ENCODE results near the gene TMEM38A.

The TMEM38A gene, protein sequence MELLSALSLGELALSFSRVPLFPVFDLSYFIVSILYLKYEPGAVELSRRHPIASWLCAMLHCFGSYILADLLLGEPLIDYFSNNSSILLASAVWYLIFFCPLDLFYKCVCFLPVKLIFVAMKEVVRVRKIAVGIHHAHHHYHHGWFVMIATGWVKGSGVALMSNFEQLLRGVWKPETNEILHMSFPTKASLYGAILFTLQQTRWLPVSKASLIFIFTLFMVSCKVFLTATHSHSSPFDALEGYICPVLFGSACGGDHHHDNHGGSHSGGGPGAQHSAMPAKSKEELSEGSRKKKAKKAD

DNA sequence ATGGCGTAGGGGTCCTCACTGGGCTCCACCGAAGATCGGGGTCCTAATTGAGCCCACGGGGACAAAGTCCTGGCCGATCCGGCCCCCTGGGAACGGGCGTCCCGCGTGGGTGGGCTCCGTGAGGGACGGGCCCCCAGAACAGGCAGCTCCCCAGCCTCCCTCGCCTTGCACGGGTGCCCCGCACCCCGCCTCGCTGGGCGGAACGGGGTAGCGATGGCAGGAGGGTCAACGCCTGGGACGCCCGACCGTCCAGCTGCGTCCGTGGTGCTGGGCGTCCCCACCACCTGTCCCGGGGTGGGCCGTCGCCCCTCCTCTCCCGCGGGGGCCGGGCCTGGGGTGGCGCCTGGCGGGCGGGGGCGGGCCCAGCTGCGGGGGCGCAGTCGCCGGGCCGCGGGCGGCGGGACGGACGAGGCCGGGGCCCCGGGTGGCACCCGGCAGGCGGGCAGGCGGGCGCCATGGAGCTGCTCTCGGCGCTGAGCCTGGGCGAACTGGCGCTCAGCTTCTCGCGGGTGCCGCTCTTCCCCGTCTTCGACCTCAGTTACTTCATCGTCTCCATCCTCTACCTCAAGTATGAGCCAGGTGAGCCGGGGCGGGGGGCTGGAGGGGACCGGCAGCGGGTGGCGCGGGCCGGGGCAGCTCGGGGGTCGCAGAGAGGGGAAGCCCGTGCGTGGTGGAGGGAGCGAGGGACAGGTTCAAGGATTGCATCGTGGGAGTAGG is at the start of gene TMEM38A:
TSS of gene TMEM38A (plus strand) at position 377 of the 717 bp plus-strand sequence. CDS start at position 456, 79 bp downstream.
- Mint-ChIP-seq H3K27ac (peak within 1 kb of the TSS; percentile 99), H3K4me1 (ENCODE audit: low read depth) (peaks cover 30% of the 10 kb centered on the region), H3K36me3 (ENCODE audit: low read depth) (peaks cover 24% of the 10 kb centered on the region), H3K4me3 (peak within 1 kb of the TSS; percentile 99), H3K9me3 (no peaks in the 10 kb centered on the region), H3K27me3 (ENCODE audit: low read depth) (peaks cover 7% of the 10 kb centered on the region)
- DNase-seq (ENCODE audit: low spot score), result peak; percentile 63

DNA sequence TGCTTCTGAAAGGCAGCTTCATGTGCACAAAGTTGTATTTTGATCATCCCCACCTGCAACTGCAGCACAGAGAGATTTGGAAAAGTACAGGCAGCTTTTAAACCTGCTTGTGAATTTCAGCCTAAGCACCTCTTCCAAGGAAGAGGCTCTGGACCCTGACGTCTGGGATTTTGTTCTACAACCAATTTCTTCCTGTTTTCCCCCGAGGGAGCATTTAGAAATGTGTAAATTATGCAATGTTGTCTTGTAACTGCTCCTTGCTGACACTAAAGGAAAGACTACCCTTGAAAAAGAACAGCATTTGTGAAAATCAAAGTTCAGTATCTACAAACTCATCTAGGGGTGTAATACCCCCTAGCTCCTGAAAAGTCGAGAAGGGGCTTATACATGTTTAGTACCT is 48.3 kb upstream of the TMEM38A start:
- no peak overlapping the region for H3K4me3 Mint-ChIP-seq
- H3K9me3 Mint-ChIP-seq, result no peaks in the 10 kb centered on the region
- H3K27ac Mint-ChIP-seq, result no peak overlapping the region
- H3K4me1 Mint-ChIP-seq (ENCODE audit: low read depth), result peaks cover 48% of the 10 kb centered on the region
- no peaks in the 10 kb centered on the region for H3K27me3 Mint-ChIP-seq (ENCODE audit: low read depth)
- DNase-seq (ENCODE audit: low spot score), result no peak
- peaks cover 1% of the 10 kb centered on the region for H3K36me3 Mint-ChIP-seq (ENCODE audit: low read depth)

DNA sequence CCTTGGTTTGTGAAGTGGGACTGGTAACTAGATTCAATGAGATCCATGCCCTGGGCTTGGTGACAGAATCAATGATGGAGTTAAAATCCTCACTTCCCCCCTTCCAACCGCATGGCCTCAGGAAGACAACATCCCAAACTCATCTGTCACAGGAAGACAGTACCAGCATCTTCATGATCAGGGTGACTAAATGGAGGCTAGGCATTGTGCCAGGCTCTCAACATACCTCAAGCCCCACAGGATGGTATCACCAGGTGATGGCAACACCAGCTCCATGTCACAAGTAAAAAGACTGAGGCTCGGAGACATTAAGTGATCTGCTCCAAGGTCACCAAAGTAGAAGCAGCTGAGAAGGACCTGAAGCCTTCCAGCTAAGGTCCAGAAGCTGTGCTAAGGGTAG is 47.1 kb upstream of the TMEM38A start:
- Mint-ChIP-seq H3K36me3 (ENCODE audit: low read depth) (peaks cover 1% of the 10 kb centered on the region), H3K9me3 (no peaks in the 10 kb centered on the region), H3K27me3 (ENCODE audit: low read depth) (no peaks in the 10 kb centered on the region), H3K27ac (no peak overlapping the region), H3K4me3 (no peak overlapping the region), H3K4me1 (ENCODE audit: low read depth) (peaks cover 39% of the 10 kb centered on the region)
- no peak for DNase-seq (ENCODE audit: low spot score)

DNA sequence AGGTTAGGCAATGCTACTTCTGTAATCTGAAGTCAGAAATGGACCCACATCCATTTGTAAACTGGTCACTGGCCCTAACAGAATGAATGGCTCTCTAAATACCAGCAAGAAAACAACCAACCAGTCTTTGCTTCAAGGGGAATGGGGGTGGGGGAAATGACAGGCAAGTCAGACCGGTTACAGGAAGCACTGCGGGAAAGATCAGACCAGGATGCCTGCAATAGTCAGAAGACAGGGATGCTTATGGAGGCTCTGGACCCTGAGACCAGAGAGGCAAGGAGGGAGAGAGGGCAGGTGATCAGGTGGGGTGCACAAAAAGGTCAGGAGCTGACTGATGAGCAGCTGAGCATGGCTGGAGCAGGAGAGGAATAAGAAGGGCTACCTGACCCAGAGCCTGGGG is 46.0 kb upstream of the TMEM38A start:
- Mint-ChIP-seq H3K36me3 (ENCODE audit: low read depth) (peaks cover 1% of the 10 kb centered on the region), H3K9me3 (no peaks in the 10 kb centered on the region), H3K4me1 (ENCODE audit: low read depth) (peaks cover 43% of the 10 kb centered on the region), H3K27ac (peak overlapping the region; percentile 70), H3K4me3 (peak overlapping the region; percentile 44), H3K27me3 (ENCODE audit: low read depth) (no peaks in the 10 kb centered on the region)
- no peak for DNase-seq (ENCODE audit: low spot score)

DNA sequence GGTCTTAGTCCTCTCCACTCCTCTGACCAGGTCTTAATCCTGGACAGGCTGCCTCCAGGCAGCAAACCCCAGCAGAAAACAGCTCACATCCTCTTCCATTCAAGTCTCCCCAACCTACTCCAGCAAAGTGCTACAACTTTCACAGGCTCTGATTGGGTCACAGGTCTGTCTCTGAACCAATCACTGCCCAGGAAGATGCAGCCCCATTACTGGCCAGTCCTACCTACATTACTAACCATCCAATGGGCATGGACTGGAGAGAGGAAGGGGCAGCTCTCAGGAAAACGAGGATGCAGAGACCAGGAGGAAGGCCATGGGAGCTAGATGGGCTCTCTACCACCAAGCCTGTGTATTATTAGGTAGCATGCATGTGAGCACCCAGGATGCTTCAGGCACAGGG is 45.1 kb upstream of the TMEM38A start:
- Mint-ChIP-seq H3K4me1 (ENCODE audit: low read depth) (peaks cover 40% of the 10 kb centered on the region), H3K27ac (peak overlapping the region; percentile 11), H3K4me3 (no peak overlapping the region), H3K27me3 (ENCODE audit: low read depth) (no peaks in the 10 kb centered on the region), H3K9me3 (no peaks in the 10 kb centered on the region), H3K36me3 (ENCODE audit: low read depth) (peaks cover 1% of the 10 kb centered on the region)
- no peak for DNase-seq (ENCODE audit: low spot score)

DNA sequence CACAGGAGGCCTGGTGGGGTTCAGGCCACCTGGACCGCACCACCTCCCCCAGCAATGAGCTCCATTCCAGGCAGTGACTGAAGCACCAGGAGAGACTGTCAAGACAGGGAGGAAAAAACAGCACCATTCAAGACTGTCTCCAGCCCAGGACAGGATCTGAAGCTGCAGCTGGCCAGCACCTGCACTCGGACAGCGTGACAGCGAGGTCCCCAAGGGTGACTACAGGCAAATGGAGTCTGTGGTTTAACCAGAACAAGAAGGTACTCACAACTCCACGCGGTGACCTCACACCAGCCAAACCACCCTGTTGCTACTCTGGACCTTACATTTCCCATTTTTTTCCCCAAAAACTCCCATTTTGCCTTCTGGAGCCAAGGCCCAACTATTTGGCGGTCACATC is 42.7 kb upstream of the TMEM38A start:
- Mint-ChIP-seq H3K27me3 (ENCODE audit: low read depth) (no peaks in the 10 kb centered on the region), H3K4me3 (no peak overlapping the region), H3K9me3 (no peaks in the 10 kb centered on the region), H3K27ac (no peak overlapping the region), H3K4me1 (ENCODE audit: low read depth) (peaks cover 30% of the 10 kb centered on the region), H3K36me3 (ENCODE audit: low read depth) (no peaks in the 10 kb centered on the region)
- DNase-seq (ENCODE audit: low spot score), result no peak

DNA sequence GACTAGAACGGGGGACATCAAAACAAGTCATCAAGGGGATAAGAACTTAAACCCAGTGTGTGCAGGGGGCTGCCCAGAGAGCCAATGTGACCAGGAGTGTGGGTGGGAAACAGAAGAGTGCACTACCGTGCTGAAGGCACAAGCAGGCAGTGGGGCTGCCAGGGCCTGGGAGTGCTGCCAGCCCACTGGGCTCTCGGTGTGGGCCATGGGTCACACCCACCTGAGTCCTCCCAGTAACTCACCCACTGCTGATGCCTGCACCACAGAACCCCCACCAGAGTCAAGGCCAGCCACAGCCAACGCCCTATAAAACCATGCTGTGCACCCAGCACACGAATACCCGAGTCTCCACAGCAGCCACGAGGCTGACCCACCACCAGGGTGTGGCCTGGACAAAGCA is 41.5 kb upstream of the TMEM38A start:
- DNase-seq (ENCODE audit: low spot score), result no peak
- no peak overlapping the region for H3K27ac Mint-ChIP-seq
- no peaks in the 10 kb centered on the region for H3K27me3 Mint-ChIP-seq (ENCODE audit: low read depth)
- no peak overlapping the region for H3K4me3 Mint-ChIP-seq
- peaks cover 30% of the 10 kb centered on the region for H3K4me1 Mint-ChIP-seq (ENCODE audit: low read depth)
- H3K36me3 Mint-ChIP-seq (ENCODE audit: low read depth), result peaks cover under 1% of the 10 kb centered on the region
- no peaks in the 10 kb centered on the region for H3K9me3 Mint-ChIP-seq

DNA sequence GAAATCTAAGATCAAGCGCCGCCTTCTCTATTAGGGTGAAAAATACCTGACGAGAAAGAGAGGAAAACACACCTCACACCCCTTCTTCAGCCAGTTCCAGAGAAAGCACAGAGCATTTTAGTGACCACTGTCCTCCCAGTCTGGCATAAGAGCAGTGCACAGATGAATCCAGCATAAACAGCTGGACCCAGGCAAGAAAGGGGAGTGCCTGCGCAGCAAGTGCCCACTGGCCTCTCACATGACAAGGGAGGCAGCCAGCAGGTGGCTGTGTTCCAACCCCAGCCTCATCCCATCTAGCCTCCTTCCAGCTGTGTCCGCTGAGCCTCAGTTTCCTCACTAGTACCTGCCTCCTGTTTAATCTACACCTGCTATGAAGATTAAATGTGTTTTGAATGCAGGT is 40.9 kb upstream of the TMEM38A start:
- H3K4me3 Mint-ChIP-seq, result no peak overlapping the region
- peaks cover 3% of the 10 kb centered on the region for H3K36me3 Mint-ChIP-seq (ENCODE audit: low read depth)
- H3K27ac Mint-ChIP-seq, result no peak overlapping the region
- no peaks in the 10 kb centered on the region for H3K9me3 Mint-ChIP-seq
- H3K4me1 Mint-ChIP-seq (ENCODE audit: low read depth), result peaks cover 26% of the 10 kb centered on the region
- DNase-seq (ENCODE audit: low spot score), result no peak
- no peaks in the 10 kb centered on the region for H3K27me3 Mint-ChIP-seq (ENCODE audit: low read depth)

DNA sequence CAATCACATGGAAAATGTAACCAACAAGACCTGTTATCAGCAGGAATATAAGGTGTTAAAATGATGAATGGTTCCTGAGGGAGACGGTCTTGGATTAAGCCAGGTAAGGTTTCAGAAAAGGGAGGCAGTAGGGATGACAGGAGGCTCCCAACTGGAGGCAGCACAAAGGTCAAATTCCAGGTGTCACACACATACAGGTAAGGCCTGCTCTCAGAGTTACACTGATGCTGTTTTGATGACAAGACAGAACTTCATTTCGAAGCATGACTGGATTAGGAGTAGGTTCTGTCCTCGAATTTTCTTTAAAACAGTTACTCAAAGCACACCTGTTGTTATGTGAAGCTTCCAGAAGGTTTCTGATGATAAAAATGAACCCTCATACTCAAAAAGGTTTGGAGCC is 40.4 kb upstream of the TMEM38A start:
- Mint-ChIP-seq H3K4me3 (no peak overlapping the region), H3K36me3 (ENCODE audit: low read depth) (peaks cover 7% of the 10 kb centered on the region)

DNA sequence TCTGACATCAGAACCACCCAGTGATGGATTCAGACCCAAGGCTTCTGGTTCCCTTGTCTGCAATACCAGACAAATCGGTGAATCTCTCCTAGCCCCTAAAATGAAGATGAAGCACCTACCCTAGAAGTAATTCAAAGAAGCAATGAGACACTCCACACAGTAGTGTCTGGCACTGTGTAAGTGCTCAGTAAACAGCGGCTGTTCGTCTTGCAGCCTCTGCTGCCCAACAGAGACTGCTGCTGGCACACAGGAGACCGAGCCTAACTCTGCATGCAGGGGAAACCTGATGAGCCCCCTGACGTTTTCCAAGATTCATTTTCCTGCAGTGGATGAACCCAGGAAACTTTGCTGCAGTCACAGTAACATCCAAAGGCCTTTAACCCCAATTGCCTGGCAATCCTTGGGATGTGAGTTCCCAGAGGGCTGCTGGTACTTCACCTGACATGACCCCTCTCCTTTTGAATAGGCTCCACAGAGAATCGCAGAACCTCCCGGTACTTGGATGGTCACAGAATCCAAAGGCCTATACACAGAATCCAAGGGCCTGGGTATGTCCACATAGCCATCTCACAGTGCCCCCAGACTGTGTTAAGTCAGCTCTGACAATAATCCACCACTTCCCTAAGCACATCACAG is 39.7 kb upstream of the TMEM38A start:
- Mint-ChIP-seq H3K36me3 (ENCODE audit: low read depth) (peaks cover 11% of the 10 kb centered on the region), H3K4me3 (no peak overlapping the region), H3K4me1 (ENCODE audit: low read depth) (peaks cover 29% of the 10 kb centered on the region), H3K9me3 (no peaks in the 10 kb centered on the region), H3K27me3 (ENCODE audit: low read depth) (no peaks in the 10 kb centered on the region), H3K27ac (peak overlapping the region; percentile 52)
- no peak for DNase-seq (ENCODE audit: low spot score)

More for the DNA sequence above, 40.4 kb upstream of the TMEM38A start:
- DNase-seq (ENCODE audit: low spot score), result no peak
- H3K9me3 Mint-ChIP-seq, result no peaks in the 10 kb centered on the region
- peaks cover 28% of the 10 kb centered on the region for H3K4me1 Mint-ChIP-seq (ENCODE audit: low read depth)
- no peak overlapping the region for H3K27ac Mint-ChIP-seq
- no peaks in the 10 kb centered on the region for H3K27me3 Mint-ChIP-seq (ENCODE audit: low read depth)

DNA sequence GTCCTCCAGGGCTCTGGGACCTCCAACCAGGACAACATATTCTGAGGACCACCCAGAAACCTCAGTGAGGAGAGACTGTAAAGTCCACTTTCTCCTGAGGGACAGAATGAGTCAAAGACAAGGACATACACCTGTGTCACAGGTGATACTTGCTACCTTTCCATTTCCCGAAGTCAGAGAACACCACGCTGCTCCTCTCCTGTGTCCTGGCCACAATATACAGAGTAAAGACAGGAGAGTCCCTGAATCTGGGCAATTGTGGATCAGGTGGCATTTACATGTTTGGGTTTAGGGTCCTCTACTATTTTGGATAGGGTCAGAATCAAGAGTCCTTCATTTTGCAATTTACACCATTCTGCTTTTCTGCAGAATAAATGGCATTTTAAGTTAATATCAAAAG is 37.9 kb upstream of the TMEM38A start:
- no peak overlapping the region for H3K4me3 Mint-ChIP-seq
- no peaks in the 10 kb centered on the region for H3K9me3 Mint-ChIP-seq
- H3K4me1 Mint-ChIP-seq (ENCODE audit: low read depth), result peaks cover 29% of the 10 kb centered on the region
- no peak overlapping the region for H3K27ac Mint-ChIP-seq
- no peak for DNase-seq (ENCODE audit: low spot score)
- no peaks in the 10 kb centered on the region for H3K27me3 Mint-ChIP-seq (ENCODE audit: low read depth)
- H3K36me3 Mint-ChIP-seq (ENCODE audit: low read depth), result peaks cover 16% of the 10 kb centered on the region

DNA sequence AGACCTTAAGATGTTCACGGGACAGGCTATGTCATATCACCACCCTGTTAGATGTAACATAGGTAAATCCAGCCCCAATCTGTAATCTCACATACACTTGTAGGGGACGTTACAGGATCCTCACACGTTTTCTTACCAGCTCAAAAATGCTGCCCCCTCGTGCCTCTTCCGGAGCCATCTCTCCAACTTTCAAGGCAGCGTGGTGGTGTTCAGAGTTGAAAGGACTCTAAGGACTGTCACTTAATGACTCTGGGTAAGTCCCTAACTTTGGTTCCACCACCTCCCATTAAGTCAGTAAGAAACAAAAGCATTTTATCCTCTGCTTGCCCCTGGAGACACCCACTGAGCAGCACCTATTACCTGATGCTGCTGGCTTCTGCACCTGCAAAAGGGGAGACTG is 37.4 kb upstream of the TMEM38A start:
- no peak for DNase-seq (ENCODE audit: low spot score)
- Mint-ChIP-seq H3K36me3 (ENCODE audit: low read depth) (peaks cover 16% of the 10 kb centered on the region), H3K27me3 (ENCODE audit: low read depth) (no peaks in the 10 kb centered on the region), H3K4me1 (ENCODE audit: low read depth) (peaks cover 27% of the 10 kb centered on the region), H3K27ac (no peak overlapping the region), H3K4me3 (no peak overlapping the region), H3K9me3 (no peaks in the 10 kb centered on the region)

DNA sequence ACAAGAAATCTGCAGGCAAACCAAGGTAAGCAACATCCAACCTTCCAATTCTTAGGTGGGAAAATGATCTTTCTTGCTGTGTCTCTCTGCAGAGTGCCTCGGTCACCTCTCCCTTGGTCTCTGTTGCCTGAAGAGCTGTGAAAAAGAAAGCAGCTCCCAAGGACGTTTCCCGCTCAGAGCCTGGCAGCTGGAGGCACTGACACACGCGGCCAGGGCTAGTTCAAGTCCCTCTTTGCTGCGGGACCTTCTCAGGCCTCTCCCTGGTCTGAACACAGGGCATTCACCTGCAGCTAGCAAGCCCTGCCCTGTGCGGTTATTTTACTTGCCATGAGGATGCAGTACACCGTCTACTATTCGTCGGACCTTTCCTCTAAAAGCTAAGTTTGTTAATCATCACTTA is 36.7 kb upstream of the TMEM38A start:
- Mint-ChIP-seq H3K9me3 (no peaks in the 10 kb centered on the region), H3K4me3 (no peak overlapping the region), H3K4me1 (ENCODE audit: low read depth) (peaks cover 29% of the 10 kb centered on the region), H3K27me3 (ENCODE audit: low read depth) (no peaks in the 10 kb centered on the region), H3K27ac (no peak overlapping the region), H3K36me3 (ENCODE audit: low read depth) (peaks cover 21% of the 10 kb centered on the region)
- no peak for DNase-seq (ENCODE audit: low spot score)
